Hippocampal formation (tissue), 2 donors: ENCODE measurements around the gene FTO.

Experiments used
- DNase-seq, 2 donors: peaks; one replicate each; lab custom pipeline; 2025; lab: John Stamatoyannopoulos, UW

Gene FTO

GRCh38 chr16:54055191-54055590 lies 351.2 kb downstream of the FTO start:
- DNase-seq, result no peak

- no peak for DNase-seq
Observed at GRCh38 chr16:54055864-54056263, 351.9 kb downstream of the FTO start.

DNA sequence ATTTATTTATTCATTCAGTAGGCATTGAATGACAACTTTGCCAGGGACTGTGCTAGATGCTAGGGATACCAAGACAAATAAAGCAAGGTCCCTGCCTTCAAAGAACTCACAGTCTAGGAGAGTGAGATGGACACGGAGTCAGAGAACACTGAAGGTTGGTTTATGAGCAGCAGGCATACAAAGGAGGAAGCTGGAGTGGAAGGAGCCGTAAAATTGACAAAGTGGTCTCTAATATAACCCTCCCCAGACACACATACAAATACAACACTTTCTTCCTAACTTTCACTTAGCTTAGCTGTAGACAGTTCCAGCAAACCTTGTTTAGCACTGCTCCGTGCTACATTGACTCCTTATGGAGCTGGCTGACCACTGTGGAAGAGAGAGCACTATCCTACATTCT lies 353.0 kb downstream of the FTO start:
- DNase-seq, result no peak

DNA sequence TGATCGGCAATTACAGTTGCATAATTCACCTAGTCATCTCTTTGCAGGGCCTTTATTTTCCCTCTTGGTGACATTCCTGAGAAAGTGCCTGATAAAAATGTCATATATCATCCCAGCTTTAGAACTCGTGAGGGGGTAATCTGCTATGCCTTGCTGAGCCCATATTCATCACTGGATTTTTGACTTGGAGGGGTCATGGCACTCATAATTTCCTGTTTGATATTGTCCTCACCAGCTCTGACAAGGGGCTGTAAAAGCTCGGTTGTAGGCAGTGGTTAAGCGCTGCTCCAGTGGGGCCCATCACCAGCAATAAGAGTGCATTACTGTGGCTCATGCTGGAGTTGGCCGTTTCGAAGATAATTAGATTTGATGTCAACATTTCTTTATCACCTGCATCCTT lies 355.4 kb downstream of the FTO start:
- DNase-seq, result no peak

DNA sequence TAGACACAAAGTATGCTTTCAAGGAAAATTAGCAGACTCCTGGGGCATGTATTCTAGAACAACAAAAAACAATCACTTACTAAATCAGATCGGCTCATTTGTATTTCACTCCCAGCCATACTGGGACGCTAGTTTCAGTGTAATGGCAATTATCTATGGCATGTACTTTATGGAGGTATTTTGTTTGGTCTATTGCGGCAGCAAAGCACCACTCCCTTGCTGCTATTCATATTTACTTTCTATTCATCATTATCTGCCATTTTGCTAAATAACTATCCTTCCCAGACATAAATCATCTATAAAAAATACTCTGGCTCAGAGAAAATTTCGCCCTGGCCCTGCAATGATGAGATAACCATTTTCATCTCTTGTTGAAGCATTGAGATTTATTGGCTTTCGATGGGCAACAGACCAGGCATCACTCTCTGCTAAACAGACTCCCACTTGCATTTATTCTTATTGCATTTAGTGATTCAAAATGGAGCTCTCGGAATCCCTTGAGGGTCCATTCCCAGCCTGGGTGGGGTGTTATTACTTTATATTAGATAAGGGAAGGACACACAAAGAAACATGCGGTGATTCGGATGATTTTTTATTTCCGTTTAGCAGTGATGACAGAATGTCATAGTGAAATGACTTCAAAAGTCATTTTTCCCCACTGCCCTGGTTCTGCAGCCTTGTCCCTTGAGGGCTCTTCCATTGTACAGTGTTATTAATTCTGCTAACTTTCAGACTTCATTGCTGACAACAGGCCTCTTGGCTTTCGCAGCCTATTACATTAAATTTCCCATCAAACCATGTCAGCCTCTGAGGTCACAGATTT lies 356.9 kb downstream of the FTO start:
- no peak for DNase-seq

DNA sequence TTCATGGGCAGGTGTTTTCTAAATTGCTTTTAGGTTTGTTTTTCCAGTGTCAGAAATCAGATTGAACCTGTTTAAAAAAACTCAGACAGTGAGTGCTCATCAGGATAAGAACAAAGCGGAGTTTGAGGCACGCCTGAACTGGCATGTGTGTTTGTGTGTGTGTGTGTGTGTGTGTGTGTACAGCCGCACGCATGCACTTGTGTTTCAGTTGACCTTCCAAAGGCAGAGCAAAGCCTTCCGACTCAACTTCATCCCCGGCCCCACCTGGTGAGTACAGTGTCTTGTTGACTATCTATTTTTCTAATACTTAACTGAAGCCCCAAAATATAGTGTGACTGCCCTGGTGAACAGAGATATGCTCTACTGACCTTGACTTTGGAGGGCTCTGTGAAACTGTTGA lies 357.5 kb downstream of the FTO start:
- no peak for DNase-seq

DNA sequence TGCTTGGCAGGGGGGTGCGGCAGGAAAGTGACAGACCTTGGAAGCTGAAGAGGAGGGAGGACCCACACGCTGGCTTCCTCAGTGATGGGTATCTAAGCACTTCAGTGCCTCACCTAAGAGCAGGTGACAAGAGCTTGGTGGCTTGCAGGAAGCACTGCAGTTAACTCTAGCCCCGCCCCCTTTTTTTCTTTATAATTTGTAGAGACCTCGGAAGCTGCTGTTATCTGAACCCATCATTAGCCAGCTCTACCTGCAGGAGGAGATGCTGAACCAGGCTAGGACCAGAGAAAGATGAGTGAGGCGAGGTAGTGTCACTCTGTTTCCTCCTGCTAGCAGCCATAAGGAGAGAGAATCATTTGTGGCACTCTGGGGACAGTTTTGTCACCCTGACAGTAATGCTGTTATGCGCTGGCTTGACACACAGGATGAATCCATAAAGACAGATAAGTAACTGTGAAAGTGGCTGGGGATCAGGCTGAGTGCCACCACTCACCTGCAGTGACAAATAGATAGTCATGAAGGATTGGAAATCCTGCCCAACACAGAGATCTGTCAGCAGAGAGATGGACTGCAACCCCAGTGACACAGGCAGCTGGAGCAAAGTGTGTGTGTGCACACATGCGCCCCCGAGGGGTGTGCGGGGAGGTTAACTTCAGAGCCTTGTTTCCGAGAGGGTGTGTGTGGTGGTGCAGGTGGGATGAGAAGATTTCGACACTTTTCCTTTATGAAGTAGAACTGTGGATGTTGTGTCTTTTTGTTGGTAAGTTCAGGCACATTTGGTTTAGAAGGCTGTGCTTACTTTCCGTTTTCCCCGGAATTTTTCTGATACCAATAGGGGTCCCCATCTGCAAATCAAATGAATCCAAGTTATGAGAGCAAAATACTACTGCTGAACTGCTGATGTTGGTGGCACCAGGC lies 358.7 kb downstream of the FTO start:
- no peak for DNase-seq

DNA sequence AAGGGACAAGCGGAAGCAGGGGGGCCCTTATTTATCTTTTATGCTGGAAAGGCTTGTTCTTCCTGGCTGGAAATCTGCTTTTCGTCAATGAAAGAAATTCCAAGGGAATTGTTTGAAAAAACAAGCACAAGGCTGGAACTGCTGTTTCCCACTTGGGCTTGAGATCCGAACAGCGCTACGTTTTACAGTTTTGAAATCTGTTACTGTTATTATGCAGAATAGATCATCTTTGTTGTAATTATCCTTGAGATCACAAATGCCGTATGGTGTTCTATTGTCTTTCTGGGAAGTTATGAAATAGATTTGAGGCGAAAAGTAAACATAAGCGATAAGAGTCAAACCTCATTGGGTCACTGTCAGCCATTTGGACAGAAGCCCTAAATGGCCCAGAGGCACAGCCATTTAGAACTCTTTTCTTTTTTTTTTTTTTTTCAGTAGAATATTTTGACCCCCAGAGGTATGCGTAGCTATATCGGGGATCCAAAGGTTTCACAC lies 359.4 kb downstream of the FTO start:
- DNase-seq, result no peak

- DNase-seq, result no peak
Observed at GRCh38 chr16:54066451-54067105, 362.6 kb downstream of the FTO start.

DNA sequence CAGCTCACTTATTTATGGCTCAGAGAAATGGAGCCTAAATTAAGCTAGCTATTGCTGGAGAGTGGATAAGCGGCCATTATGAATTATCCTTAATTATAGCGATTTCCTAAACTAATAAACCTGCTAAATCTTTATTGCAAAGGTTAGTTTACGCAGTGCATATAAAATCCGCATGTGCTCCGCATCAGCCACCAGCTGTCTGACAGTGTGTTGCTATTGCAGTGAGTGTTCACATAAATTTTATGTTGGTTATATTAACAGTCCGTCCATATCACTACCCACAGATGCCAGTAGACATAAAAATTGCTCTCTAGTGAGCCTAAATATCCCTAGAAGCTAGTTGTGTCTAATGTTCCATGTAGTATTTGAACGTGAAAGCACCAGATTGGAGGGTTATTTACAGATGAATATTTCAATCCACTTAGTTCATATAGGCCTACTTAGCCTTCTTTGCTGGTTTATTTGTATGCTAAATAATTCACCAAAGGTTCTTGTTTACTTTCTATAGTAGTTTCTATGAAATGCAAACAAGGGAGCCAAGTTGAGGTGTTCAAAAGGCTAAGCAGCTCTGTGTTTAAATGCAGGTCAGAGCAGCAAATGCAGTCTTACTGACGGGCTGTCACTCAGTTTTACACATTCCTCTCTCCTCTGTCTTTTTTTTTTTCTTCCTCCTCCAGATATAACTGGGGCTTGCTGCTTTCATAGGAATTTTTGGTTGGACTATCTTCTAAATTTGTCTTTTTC lies 363.5 kb downstream of the FTO start:
- no peak for DNase-seq

GRCh38 chr16:54068212-54068611 lies 364.3 kb downstream of the FTO start:
- no peak for DNase-seq

DNA sequence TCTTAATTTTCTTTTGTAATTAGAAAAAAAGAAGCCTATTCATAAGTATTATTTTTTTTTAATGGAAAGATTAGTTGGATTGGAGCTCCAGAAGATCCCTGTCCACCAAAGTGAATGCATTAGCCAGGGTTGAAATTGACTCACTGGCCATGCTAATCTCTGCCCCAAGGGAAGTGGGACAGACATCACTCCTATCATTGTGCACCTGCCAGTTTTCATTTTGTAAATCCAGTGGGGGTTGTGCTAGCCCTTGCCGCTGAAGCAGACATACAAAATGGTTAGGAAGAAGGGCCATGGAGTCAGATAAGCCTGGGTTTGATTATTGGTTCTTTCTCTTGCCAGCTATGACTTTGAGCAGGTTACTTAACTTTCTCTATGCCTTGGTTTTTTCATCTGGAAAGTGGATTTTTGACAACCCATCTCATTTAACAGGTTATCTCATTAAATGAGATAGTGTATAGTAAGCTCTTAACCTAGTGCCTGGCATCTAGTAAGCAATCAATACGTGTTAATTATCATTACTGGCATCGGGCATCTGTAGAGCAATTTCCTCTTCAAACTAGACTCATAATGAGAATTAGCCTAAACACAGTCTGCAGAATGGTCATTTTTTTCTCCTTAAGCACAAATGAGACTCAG lies 365.8 kb downstream of the FTO start:
- DNase-seq, result no peak

DNA sequence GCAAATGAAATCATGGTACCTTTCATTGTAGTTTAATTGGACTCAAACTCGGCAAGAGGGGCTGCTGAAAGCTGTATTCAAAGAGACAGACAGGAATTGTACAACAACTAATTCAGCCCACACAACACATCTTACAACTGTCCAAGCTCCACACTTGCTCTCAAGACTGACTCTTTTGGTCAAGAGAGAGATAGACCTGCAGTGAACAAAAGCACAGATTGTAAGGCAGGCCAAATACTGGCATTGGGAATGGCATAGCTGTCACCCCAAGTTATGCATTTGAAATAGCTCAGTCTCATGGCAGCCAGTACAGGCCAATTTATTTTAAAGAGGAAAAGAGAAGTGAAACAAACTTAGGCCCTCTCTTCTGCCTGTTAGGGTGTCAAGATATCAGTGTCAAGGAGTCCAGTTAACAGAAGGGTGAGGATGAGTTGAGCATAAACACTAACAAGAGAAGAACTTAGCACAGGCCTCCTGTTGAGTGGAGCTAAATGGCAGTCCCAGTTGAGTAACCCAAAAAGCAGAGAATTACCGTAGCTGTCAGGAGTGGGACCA lies 366.9 kb downstream of the FTO start:
- DNase-seq, result no peak

GRCh38 chr16:54071514-54071913 lies 367.6 kb downstream of the FTO start:
- DNase-seq, result no peak

DNA sequence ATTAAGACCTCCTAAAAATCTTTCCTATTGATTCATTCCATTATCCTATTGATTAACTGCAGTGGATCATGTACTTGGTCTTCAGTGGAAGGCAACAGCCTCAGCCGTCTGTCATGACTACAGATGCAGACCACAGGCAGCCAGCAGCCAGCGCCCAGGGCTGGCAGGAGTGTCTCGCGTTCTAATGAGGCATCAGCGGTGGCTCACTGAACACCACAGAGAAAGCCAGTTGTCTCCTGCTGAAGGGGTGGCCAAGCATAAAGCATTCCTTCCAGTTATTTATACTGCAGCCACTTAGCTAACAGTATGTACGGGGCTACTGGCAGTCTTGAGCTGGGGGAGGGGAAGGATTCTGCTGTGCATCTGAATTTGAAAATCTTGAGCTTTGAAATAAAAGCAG lies 368.3 kb downstream of the FTO start:
- no peak for DNase-seq

GRCh38 chr16:54073356-54073755 lies 369.4 kb downstream of the FTO start:
- DNase-seq, result no peak

DNA sequence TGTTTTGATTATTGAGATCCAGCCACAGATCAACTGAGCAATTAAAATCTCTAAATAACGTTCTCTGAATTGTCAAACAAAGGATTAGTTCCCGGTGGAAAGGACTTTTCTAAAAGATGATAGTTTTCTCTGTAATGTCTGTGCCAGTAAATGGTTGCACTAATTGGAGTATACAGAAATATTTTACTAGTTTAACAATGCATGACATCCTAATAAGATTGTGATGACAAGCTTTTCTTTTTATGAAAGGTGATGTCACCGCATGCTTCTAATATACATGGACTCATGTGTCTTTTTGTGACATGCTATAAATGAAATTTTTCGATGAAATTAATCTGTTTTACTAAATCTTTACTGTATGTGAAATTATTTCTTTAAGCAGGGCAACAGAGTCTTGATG lies 371.5 kb downstream of the FTO start:
- DNase-seq, result no peak

DNA sequence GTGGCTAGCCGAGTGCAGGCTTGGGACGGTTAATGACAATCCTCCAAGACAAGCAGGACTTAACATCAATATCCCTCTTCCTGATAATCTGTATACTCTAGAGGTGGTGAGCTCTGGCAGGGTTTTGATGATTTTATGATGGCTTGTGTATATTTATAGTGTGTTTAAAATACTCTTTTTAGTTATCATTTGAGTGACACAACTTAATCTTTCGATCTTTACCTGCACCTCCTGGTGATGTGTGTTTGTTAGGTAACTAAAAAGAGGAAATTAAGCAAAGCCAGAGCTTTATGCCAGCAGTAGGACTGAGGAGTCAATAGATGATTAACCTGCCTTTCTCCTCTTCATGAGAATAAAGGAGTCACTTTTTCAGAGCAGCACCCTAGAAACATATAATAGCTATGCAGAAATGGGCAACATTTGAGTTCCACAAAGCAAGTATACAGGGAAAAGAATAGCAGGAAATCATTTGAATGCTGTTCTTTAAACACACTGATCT lies 372.1 kb downstream of the FTO start:
- DNase-seq, result no peak

- no peak for DNase-seq
Observed at GRCh38 chr16:54077050-54077821, 373.3 kb downstream of the FTO start.

- no peak for DNase-seq
Observed at GRCh38 chr16:54080524-54081008, 376.6 kb downstream of the FTO start.
